HepG2 (cell line): Measurements from ENCODE around the gene CCBE1. TPM values are rescaled to one million over a fixed set of nuclear protein-coding genes. Genes with fewer than 3 reads are reported as not detected.

Experiments used
- ATAC-seq: fragments of 200-7000 bp; cut with Tn5 transposase; 3 replicates; pipeline ENCODE4 v1.9.1; 2020; ENCODE audit warnings: mild to moderate bottlenecking, moderate library complexity
- Bru-seq: library from RNA; stranded (reverse); fragments of 400-500 nt; gene quantifications from one replicate; lab custom pipeline; 2021; lab: Mats Ljungman, UMichigan
- BruChase-seq, 2 experiments: library from RNA; stranded (reverse); fragments of 400-500 nt; gene quantifications; one replicate each; lab custom pipeline; 2021; lab: Mats Ljungman, UMichigan
- BruUV-seq: library from RNA; stranded (reverse); fragments of 400-500 nt; replicated peaks from 2 replicates; lab custom pipeline; 2021; lab: Mats Ljungman, UMichigan
- CTCF ChIA-PET: fragments of 300-600 bp; formaldehyde crosslinking; extraction: SDS; loops from one replicate; lab custom pipeline; 2021; ENCODE audit warnings: low total read pairs, inconsistent platforms, low intra/inter-chr PET ratio; lab: Yijun Ruan, JAX
- POLR2A ChIA-PET: fragments of 350-600 bp; sonication (Branson Sonifier 250); formaldehyde crosslinking; loops from one replicate; lab custom pipeline; 2020; ENCODE audit warnings: antibody characterized with exemption, inconsistent platforms; lab: Yijun Ruan, JAX
- DNase-seq: peaks from one replicate; pipeline ENCODE4 v3.0.0-alpha.2; 2015; ENCODE audit warnings: low spot score
- FAIRE-seq: peaks from 3 replicates; lab custom pipeline; 2011; peaks lifted over from hg19 to GRCh38; lab: Jason Lieb, UNC
- H2AFZ ChIP-seq: one replicate; pipeline ENCODE4 v1.6.1; 2011; ENCODE audit warnings: low read length, inconsistent platforms
- H3K27ac ChIP-seq: fragments of 300-600 bp; 3 replicates; pipeline ENCODE4 v1.8.0; 2011; ENCODE audit warnings: mixed run types, mild to moderate bottlenecking, mixed read lengths, low read length, inconsistent platforms; ENCODE audit not compliant: insufficient read depth; ENCODE audit errors: extremely low read length
- H3K27me3 ChIP-seq, 2 experiments: fragments of 200-600 bp in 1 of 2; 2 replicates in 1 of 2; 3 replicates in 1 of 2; pipeline versions ENCODE4 v1.6.0 to v1.8.0; 2011; ENCODE audit warnings: low read length in 2 of 2, mild to moderate bottlenecking in 2 of 2, moderate library complexity in 2 of 2, inconsistent platforms in 1 of 2; ENCODE audit not compliant: insufficient read depth in 2 of 2, control insufficient read depth in 1 of 2
- H3K36me3 ChIP-seq, 2 experiments: fragments of 200-600 bp in 1 of 2; replicated peaks in 1 of 2; 2 replicates in 1 of 2; 3 replicates in 1 of 2; pipeline versions ENCODE4 v1.5.1 to v1.8.0; 2011; ENCODE audit warnings: low read length in 2 of 2, inconsistent platforms in 1 of 2; ENCODE audit not compliant: insufficient read depth in 2 of 2, control insufficient read depth in 1 of 2
- H3K4me1 ChIP-seq: 2 replicates; pipeline ENCODE4 v1.5.1; 2012; ENCODE audit warnings: low read length, inconsistent platforms; ENCODE audit not compliant: insufficient read depth
- H3K4me2 ChIP-seq: 2 replicates; pipeline ENCODE4 v1.6.0; 2011; ENCODE audit warnings: low read depth, low read length, inconsistent platforms
- H3K4me3 ChIP-seq, 3 experiments: fragments of 200-600 bp in 1 of 3; sonication (generic), shearing (Covaris generic) in 1 of 3; replicated peaks in 1 of 3; 2 replicates each; pipeline ENCODE4 v1.5.1; 2011 to 2016; ENCODE audit warnings: low read length in 3 of 3, inconsistent platforms in 2 of 3, low read depth in 2 of 3, mild to moderate bottlenecking in 2 of 3, control low read depth in 1 of 3, mixed read lengths in 1 of 3; ENCODE audit not compliant: insufficient read depth in 1 of 3
- H3K79me2 ChIP-seq: one replicate; pipeline ENCODE4 v1.6.1; 2011; ENCODE audit warnings: low read length, inconsistent platforms; ENCODE audit not compliant: insufficient read depth
- H3K9ac ChIP-seq: 2 replicates; pipeline ENCODE4 v1.6.0; 2011; ENCODE audit warnings: mild to moderate bottlenecking, low read depth, low read length, inconsistent platforms; ENCODE audit not compliant: insufficient read depth
- H3K9me3 ChIP-seq: 2 replicates; pipeline ENCODE4 v1.5.1; 2012; ENCODE audit warnings: mild to moderate bottlenecking, low read length
- H4K20me1 ChIP-seq: 2 replicates; pipeline ENCODE4 v1.6.0; 2011; ENCODE audit warnings: inconsistent platforms, mild to moderate bottlenecking, low read length, moderate library complexity; ENCODE audit not compliant: insufficient read depth
- CTCF ChIP-seq: sonication (generic); formaldehyde crosslinking; IDR thresholded peaks from 2 replicates; pipeline ENCODE4 v1.5.0; 2020; ENCODE audit warnings: mild to moderate bottlenecking, missing genetic modification reagents, moderate library complexity
- FOXK1 ChIP-seq: sonication (generic); formaldehyde crosslinking; IDR thresholded peaks from 2 replicates; pipeline ENCODE4 v1.4.0; 2020; ENCODE audit warnings: low read depth, missing genetic modification reagents, borderline replicate concordance
- GMEB2 ChIP-seq: IDR thresholded peaks from 2 replicates; pipeline ENCODE4 v1.6.1; 2016; ENCODE audit warnings: missing biosample characterization, missing genetic modification reagents, low read depth
- HNRNPK ChIP-seq: fragments of 200-400 bp; formaldehyde crosslinking; IDR thresholded peaks from 2 replicates; pipeline ENCODE4 v1.6.1; 2018; ENCODE audit warnings: low read length, low read depth, moderate library complexity, mild to moderate bottlenecking; ENCODE audit not compliant: poor library complexity, severe bottlenecking
- MBNL3 ChIP-seq: fragments of 250-450 bp; sonication (Bioruptor Pico); conservative IDR thresholded peaks from 2 replicates; pipeline ENCODE4 v1.8.0; 2022; ENCODE audit warnings: mild to moderate bottlenecking, inconsistent platforms
- PAF1 ChIP-seq: IDR thresholded peaks from 2 replicates; pipeline ENCODE4 v1.6.1; 2016; ENCODE audit warnings: missing genetic modification reagents, missing compliant biosample characterization
- STAG1 ChIP-seq: sonication (generic); formaldehyde crosslinking; IDR thresholded peaks from 2 replicates; pipeline ENCODE4 v1.4.0; 2020; ENCODE audit warnings: missing genetic modification reagents
- ZBTB33 ChIP-seq: sonication (generic); formaldehyde crosslinking; IDR thresholded peaks from 2 replicates; pipeline ENCODE4 v1.4.0; 2020; ENCODE audit warnings: missing genetic modification reagents
- ZNF343 ChIP-seq: sonication (generic); formaldehyde crosslinking; IDR thresholded peaks from 2 replicates; pipeline ENCODE4 v1.4.0; 2020; ENCODE audit warnings: mild to moderate bottlenecking, missing genetic modification reagents
- ZNF567 ChIP-seq: sonication (generic); formaldehyde crosslinking; IDR thresholded peaks from 2 replicates; pipeline ENCODE4 v1.8.1; 2023; ENCODE audit warnings: mild to moderate bottlenecking, missing genetic modification reagents, borderline replicate concordance
- WGBS: methylation state at CpG from one replicate; pipeline ENCODE4 v1.1.6; 2017; ENCODE audit warnings: low lambda C conversion rate; 5-methylcytosine and 5-hydroxymethylcytosine counted together
- in situ Hi-C: cut with HindIII; loops from 2 replicates; pipeline ENCODE4 v1.10.0; 2017; ENCODE audit warnings: low pct_unique_long_range_greater_than_20kb; ENCODE audit not compliant: extremely low pct_ligation_motif_present
- intact Hi-C: fragments of 100-400 bp; cut with micrococcal nuclease; formaldehyde crosslinking; loops from one replicate; pipeline ENCODE4 v1.10.0; 2022; ENCODE audit not compliant: unreplicated experiment
- long read RNA-seq, 2 experiments: library from RNA in 1 of 2; library from polyadenylated mRNA in 1 of 2; stranded (forward) in 1 of 2; unstranded in 1 of 2; transcript quantifications; one replicate each; pipeline ENCODE4 v2.0.0, GENCODE V29; 2019 to 2022
- polyA minus RNA-seq, 3 experiments: library from RNA; depleted of rRNA, polyadenylated mRNA; stranded (reverse); fragments of >200 nt; gene quantifications; 2 replicates each; pipeline ENCODE4 v1.2.3, GENCODE V29; 2011; ENCODE audit warnings: low replicate concordance in 1 of 3
- polyA plus RNA-seq, 8 experiments: library from polyadenylated mRNA; depleted of rRNA in 3 of 8; stranded (reverse) in 7 of 8; unstranded in 1 of 8; fragments of >200 nt; fragmentation: Illumina TruSeq in 4 of 8; extraction: Trizol in 4 of 8; gene quantifications; 2 replicates each; pipeline versions ENCODE4 v1.2.1 to v1.2.3, GENCODE V29; 2011 to 2016; ENCODE audit warnings: low read depth in 4 of 8, missing spikeins in 1 of 8, mixed read lengths in 1 of 8; ENCODE audit not compliant: insufficient read depth in 1 of 8
- total RNA-seq, 5 experiments: library from RNA; depleted of rRNA; stranded (reverse); fragments of >200 nt; fragmentation: Illumina TruSeq; extraction: Trizol; gene quantifications; 2 replicates each; pipeline ENCODE4 v1.2.3, GENCODE V29; 2016; ENCODE audit warnings: low read depth in 1 of 5

Gene CCBE1
- not detected in 2 replicates for total RNA-seq (2016; rRNA removed; fragmentation: Illumina TruSeq; extraction: Trizol)
- total RNA-seq (2016; cell fraction: cytosol; rRNA removed; fragmentation: Illumina TruSeq; extraction: Trizol; ENCODE audit: low read depth), result not detected in 2 replicates
- total RNA-seq (2016; cell fraction: insoluble cytoplasmic fraction; rRNA removed; fragmentation: Illumina TruSeq; extraction: Trizol), result not detected in 2 replicates
- not detected in 2 replicates for total RNA-seq (2016; cell fraction: membrane; rRNA removed; fragmentation: Illumina TruSeq; extraction: Trizol)
- total RNA-seq (2016; cell fraction: nucleus; rRNA removed; fragmentation: Illumina TruSeq; extraction: Trizol), result not detected in 2 replicates
- polyA plus RNA-seq (2011; rRNA removed), result not detected in 2 replicates
- 0.03 TPM in 1 of 2 replicates, not detected in the other for polyA plus RNA-seq (2011; cell fraction: cytosol; rRNA removed)
- not detected in 2 replicates for polyA plus RNA-seq (2011; cell fraction: nucleus; rRNA removed)
- not detected in 2 replicates for polyA plus RNA-seq (2012)
- not detected in 2 replicates for polyA plus RNA-seq (2016; cell fraction: cytosol; fragmentation: Illumina TruSeq; extraction: Trizol; ENCODE audit: low read depth)
- polyA plus RNA-seq (2016; cell fraction: insoluble cytoplasmic fraction; fragmentation: Illumina TruSeq; extraction: Trizol; ENCODE audit: low read depth), result 0.09 TPM in 1 of 2 replicates, not detected in the other
- not detected in 2 replicates for polyA plus RNA-seq (2016; cell fraction: membrane; fragmentation: Illumina TruSeq; extraction: Trizol; ENCODE audit: low read depth)
- polyA plus RNA-seq (2016; cell fraction: nucleus; fragmentation: Illumina TruSeq; extraction: Trizol; ENCODE audit: insufficient read depth, low read depth), result not detected in 2 replicates
- not detected in 2 replicates for polyA minus RNA-seq (2011; rRNA and poly(A)+ RNA removed; ENCODE audit: low replicate concordance)
- polyA minus RNA-seq (2011; cell fraction: cytosol; rRNA and poly(A)+ RNA removed), result not detected in 2 replicates
- polyA minus RNA-seq (2011; cell fraction: nucleus; rRNA and poly(A)+ RNA removed), result not detected in 2 replicates
- Bru-seq, nascent RNA, result percentile 2 among the genes with signal in this experiment
- percentile 2 among the genes with signal in this experiment for BruChase-seq, experiment 1, labeled RNA remaining after a 6-hour chase
- percentile 3 among the genes with signal in this experiment for BruChase-seq, experiment 2, labeled RNA remaining after a 2-hour chase
- long read RNA-seq, experiment 1, partial matches to known transcripts, result 0 of 1 reads
- long read RNA-seq, experiment 1, other reads (novel, unspliced or antisense), result 1 of 1 reads
- long read RNA-seq, experiment 2, partial matches to known transcripts, result 0 of 1 reads
- long read RNA-seq, experiment 2, other reads (novel, unspliced or antisense), result 1 of 1 reads

GRCh38 chr18:59697236-59697932 is at the start of gene CCBE1:
Gene CCBE1, minus strand, starts transcription at chr18:59697423.
- no peak within 1 kb of the TSS for H2AFZ ChIP-seq
- BruUV-seq, result no TSS peak
- no peaks in the 10 kb centered on the region for H4K20me1 ChIP-seq
- H3K79me2 ChIP-seq, result no peaks in the 10 kb centered on the region
- FAIRE-seq, result no peak
- no peak for DNase-seq
- H3K4me1 ChIP-seq, result no peaks in the 10 kb centered on the region
- WGBS, result 3% methylated on average over 11 of the region's 46 CpGs
- in situ Hi-C loops, result no loop called here
- H3K9ac ChIP-seq, result no peak within 1 kb of the TSS
- CTCF ChIA-PET, result no interaction called here
- intact Hi-C loops, result no loop called here
- no peaks in the 10 kb centered on the region for H3K36me3 ChIP-seq
- peak; percentile 91 for ATAC-seq
- H3K9me3 ChIP-seq, result no peaks in the 10 kb centered on the region
- no peak within 1 kb of the TSS for H3K27ac ChIP-seq
- peaks cover 3 to 37% of the 10 kb centered on the region in 2 experiments for H3K27me3 ChIP-seq
- H3K4me3 ChIP-seq, result no peak within 1 kb of the TSS; a peak in 1 of 6 replicates
- TF ChIP-seq ZNF567 (CRISPR knock-in tag) (no peak), MBNL3 (CRISPR knock-in tag) (no peak), GMEB2 (CRISPR knock-in tag) (no peak), ZNF343 (CRISPR knock-in tag) (no peak), CTCF (CRISPR knock-in tag) (peak; percentile 66), FOXK1 (CRISPR knock-in tag) (no peak), STAG1 (peak; percentile 12; the same call in 1 of the 2 replicates), HNRNPK (peak; percentile 37), ZBTB33 (CRISPR knock-in tag) (peak; percentile 51; the same call in 1 of the 2 replicates), PAF1 (no peak)
- POLR2A ChIA-PET, result no interaction called here
- no peak within 1 kb of the TSS for H3K4me2 ChIP-seq
